GM19023 (cell line): ENCODE measurements around the gene LOXL3.
A peak's percentile ranks its signal among the peaks of the same experiment; 100 is the strongest.

Source experiments
- ATAC-seq: cut with Tn5 transposase; IDR thresholded peaks from one replicate; pipeline ENCODE4 v1.9.1; 2021; ENCODE audit warnings: mild to moderate bottlenecking, moderate library complexity; ENCODE audit not compliant: unreplicated experiment

Gene LOXL3

DNA sequence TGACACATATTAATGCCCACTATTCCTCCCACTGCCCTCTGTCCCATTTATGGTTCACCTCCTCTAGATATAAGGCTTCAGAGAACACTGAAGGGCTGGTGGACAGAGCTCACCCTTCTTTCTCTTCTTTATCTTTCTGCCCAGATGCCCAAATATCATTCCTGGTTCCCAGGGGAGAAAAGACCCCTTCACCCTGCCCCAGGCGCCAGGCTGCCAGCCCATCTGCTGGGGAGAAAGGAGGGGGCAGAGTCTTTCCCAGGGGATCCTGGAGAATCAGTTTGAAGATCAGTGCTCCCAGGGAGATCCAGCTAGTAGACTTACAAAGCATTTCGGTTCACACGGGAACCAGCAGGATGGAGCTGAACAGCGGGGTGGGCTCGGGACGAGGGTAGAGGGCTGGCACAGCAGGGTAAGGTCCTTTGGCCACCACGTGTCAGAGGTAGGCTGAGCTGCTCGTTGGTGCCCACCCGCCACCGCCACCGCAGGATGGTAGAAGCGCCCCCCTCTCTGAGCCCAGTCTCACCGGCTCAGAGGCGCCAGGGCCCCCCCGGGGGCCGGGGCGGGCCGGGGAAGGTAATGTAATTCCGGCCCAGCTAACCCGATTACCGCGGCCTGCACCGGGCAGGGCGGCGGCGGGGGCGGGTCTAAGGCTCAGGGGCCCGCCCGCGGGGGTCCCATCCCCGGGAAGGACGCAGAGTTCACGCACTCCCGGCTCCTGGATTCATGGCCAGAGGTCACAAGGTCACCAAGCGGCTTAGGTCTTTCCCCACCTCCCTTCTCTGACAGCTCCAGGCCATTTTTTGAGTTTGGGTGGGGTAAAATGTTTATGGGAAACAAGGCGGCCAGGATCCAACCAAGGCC, 40.8 kb downstream of the LOXL3 start:
- ATAC-seq, result no peak

GRCh38 chr2:74511104-74511989, 42.4 kb downstream of the LOXL3 start:
- ATAC-seq, result no peak

DNA sequence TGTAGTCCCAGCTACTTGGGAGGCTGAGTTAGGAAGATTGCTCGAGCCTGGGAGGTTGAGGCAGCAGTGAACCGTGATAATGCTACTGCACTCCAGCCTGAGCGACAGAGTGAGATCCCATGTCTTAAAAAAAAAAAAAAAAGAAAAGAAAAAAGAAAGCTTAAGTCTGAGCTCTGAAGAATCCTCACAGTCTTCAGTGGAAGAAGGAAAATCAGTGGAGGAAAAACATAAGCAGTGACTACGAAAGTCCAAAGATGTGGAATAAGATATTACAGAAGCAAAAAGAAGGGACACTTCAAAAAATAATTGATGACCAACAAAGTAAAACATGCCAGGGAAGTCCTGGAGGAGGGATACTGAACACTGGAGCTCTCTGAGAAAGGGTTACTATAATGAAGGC, 43.5 kb downstream of the LOXL3 start:
- ATAC-seq, result no peak

- peak; percentile 8 for ATAC-seq
Measured at GRCh38 chr2:74507926-74508520, 45.7 kb downstream of the LOXL3 start.

DNA sequence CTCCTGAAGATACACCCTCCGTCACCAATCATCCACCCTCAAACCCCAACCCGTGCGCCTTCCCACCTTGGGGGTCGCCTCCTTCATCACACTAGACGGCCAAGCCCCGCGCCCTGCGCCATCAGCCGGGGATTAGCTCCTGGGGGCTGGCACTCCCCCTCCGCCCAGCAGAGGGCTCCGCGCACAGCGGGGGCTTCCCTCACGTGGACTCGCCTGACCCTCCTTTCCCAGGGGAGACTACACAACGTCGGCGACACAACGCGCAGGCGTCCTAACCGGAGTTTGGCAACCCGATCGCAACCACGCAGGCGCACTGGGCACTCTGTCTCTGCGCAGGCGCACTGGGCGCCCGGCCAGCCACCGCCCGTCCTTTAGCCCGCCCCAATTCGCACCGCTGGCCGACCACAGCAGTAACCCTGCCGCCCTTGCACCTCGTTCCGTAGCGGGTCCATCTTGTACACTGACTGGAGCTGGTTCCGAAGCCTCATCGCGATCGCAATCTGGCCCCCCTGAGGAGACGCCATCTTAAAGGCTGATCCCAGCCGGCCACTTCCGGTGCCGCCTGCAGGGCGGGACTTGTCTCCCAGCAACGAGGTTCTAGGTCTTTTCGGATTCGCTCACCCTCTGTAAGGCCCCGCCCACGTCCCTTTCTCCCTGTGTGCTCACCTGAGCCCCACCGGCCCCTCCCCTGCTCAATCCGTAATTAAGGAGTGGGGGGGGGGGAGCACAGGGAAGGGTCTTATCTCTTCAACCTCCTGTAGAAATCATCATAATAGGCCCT, 46.4 kb downstream of the LOXL3 start, which contains the start of gene PCGF1:
TSS of gene PCGF1 (minus strand) at position 551 of the 781 bp plus-strand sequence. CDS start at position 524, 27 bp downstream.
- peak; percentile 90 for ATAC-seq

DNA sequence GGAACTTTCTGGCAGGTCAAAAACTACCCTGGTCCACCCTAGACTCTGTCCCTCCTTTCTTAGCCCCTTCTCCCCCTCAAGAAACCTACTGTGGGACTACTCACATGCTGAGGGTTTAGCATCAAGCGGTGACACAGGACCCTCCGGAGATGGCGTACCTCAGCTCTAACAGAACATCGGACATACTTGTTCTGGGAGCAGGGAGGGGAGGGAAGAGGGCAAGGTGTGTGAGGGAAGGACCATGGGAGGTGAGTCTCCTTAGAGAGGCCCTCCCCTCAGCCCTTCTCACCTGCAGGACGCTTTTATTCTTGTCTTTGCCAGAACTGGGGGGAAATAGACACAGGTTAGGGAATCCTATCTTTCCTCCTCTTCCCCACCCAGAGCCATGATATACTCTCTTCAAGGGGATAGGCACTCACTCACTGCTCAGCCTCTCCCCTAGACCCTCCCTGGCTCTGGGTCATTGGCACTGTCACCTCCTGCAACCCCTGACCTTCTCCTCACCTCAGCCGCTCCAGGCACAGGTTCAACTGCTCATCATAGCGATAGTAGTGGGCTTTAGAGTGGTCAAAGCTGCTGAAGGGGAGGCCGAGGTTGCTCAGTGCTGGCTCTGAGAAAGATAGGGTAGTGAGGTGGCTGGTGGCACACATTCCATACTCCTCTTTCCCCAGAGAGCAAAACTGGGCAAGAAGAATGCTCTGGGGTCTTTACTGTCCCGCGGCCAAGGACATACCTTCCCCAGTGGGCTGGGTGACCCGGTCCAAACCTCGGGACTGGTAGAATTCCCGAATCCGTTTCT, 48.1 kb downstream of the LOXL3 start:
- ATAC-seq, result no peak

DNA sequence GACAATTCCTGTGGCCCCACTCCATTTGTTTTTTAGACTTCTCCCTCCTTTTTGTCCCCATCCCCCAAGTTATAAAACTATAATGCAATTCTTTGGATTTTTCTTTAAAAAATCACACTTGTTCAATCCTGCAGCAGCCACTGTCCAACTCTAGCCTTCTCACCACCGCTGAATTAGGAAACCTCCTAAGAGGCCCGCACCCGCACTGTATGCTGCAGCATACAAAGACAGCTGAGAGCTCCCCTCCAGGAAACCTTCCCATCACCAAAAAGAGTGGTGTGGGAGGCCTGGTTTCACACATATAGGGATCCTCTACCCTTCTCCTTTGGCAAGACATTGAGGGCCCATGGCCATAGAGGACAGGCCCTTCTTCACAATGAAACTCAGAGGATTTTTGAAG, 49.2 kb downstream of the LOXL3 start:
- no peak for ATAC-seq

DNA sequence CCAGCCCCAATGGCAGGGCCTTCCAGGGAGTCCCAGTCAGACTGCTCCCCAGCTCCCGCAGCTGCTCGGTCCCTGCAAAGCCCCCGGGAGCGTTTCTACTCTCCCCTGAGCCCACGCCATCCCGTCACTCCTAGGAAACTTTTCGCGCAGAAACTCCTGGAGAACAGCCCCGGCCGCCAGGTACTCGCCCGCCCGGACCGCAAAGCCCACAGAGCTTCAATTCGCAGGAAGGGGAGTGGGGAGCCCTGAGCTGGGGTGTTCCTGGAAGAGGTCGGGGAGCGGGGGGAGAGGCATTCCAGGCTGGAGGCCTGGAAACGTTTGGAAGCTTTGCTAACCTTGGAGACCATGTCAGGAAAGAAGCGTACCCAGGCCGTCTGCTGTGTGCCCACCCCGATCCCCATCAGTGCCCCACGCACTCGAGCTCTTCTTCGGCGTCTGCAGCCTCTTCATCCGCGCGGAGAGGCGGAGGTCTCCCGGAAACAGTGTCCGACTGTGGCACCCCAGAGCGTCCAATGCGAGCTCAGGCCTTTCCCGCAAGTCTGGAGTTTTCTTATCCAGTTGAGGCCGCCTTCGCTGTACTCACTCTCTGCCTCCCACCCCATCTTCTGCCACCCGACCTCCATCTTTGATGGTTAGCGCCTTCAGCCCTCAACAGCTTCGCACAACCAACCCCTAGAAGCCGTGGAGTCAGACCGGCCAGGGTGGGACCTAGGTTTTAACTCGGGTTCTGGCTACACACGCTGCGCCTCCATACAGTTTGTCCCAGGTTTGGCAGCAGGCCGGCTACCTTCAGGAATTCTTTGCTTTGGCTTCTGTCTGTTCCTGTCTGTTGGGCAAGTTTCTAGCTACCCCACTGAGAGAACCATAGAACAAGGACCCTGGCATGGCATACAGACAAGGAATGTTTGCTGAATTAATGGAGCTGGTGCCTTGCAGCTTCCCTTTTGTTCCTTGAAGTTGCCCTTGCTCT, 50.0 kb downstream of the LOXL3 start:
- no peak for ATAC-seq

DNA sequence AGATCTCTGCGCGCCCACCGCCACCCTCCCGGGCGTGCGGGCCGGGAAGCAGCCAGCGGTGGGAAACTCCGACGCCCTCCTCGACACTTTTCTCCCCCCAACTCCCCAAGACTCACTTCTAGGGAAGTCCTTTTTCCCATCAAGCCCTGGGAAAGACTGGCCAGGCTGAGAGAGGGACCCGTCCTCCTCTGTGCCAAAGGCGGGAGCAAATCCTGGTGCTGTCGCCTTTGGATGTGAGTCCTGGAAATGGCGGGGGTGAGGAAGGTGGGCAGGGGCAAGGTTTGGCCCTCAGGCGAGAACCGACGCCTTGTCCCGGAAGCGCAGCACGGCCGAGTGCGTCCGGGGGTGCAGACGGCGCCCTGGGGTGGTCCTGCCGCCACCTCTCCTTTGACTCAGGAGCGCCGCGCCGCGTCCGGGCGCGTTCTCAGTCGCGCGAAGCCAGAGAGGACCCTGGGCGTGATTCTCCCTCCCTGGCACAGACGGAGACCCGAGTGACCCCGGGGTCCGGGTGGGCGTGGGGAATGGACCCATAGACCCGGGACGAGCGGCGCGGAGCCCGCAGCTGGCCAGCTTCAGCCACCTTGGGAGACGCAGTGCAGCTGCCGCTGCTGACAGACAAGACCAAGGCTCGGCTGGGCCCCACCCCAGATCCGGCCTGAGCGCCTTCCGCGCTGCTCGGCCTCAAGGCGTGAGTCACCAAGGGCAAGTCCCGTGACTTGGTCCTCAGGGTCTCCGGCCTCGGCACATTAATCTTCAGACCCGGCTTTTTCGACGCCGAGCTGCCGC, 50.8 kb downstream of the LOXL3 start:
- peak; percentile 35 for ATAC-seq

DNA sequence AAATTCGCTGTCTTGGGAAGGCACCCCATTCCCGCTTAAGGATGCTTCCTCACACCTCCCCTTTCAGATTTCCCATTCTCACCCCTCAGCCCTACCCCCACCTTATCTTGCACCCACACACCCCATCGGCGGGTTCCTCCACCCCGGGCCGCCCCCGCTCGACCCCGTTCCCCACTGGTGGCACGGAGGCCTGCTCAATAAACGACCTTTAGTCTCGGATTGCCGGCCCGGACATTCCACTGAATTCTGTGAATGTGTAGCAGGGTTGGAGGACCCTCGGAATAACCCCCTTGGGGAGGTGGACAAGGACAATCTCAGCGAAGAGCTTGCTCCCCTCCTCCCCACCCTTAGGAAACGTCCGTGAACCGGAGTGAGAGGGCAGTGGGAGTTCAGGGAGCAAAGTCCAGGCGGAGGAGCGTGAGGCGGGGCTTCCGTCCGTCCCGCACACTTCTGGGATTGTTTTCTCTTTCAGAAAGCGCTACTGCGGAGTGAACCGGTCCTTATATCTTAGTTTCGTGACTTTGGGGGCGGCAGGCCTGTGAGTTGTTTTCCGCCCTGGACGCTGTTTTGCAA, 51.5 kb downstream of the LOXL3 start:
- ATAC-seq, result no peak

DNA sequence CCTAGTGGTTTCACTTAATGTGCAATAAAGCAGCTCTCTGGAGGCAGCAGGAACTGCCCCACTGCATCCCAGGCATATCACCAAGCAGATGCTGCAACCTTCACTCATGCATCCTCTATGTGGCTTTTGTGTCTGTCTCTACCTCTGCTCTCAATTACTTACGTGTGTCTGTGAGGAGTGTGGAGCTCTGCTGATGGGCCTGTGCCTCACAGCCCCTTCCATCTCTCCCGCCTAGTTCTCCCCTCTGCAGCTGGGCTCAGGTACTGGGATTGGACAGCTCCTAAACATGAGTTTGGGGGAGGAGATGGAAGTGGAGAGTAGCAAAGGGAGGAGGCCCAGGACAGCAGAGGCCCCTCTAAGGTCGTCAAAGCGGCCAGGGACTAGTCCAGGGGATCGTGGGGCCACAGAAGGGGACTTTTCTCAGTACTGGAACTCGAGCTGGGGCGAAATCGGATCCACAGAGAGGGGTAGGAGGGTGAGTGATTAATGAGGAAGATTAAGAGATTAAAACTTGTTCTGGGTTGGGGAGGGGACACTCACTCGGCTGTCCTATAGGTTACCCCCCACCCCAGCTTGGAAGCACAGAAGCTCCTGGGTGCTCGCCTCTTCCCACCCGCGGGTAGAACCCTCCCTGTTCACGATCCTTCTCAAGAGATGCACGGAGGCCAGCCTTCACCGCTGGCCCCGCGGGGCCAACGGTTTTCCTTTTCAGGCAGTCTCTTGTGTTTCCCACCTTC, 52.2 kb downstream of the LOXL3 start:
- no peak for ATAC-seq

DNA sequence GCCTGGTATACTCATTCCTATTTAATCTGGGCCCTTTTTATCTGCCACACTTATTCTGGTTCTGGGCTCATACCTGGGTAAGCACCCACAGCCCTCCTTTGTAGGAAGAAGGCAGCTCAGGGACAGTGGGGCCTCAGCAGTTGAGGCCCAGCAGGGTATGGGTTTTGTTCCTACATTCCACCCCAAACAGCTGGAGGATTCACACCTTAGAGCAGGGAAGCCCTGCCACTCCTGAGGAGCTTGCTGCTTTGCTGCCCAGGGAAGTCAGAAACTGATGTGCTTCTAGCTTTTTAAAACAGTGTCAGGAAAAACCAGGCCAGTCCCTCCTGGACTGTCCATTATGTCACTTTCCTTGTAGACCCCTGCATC, 53.2 kb downstream of the LOXL3 start:
- no peak for ATAC-seq

DNA sequence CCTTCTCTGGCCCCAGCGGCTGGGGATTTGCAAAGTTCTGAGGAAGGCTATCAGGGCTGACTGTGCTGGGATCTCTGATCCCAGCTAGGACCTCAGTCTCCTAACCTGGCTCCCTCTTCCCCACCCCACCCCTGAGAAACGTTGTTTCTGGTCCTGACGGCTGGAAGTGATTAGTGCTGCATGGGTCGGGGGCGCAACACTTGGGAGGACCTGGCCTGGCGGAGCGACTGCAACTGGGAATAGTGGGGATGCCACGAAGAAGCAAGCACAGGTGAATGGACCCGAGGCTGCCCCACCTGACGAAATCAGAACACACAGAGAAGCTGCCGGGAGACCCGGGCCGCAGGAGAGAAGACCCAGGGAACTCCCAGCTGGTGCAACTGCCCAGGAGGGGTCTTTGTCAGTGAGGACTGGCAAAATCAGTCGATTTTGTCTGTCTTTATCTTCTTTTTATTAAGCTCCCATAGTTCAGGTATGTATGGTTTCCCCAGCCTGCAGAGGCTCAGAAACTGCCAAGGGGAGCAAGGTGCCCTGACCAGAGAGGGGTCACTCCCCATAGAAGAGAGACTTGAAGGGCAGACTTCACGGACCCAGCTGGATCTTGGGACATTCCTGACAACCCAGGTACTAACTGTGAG, 53.7 kb downstream of the LOXL3 start:
- no peak for ATAC-seq

DNA sequence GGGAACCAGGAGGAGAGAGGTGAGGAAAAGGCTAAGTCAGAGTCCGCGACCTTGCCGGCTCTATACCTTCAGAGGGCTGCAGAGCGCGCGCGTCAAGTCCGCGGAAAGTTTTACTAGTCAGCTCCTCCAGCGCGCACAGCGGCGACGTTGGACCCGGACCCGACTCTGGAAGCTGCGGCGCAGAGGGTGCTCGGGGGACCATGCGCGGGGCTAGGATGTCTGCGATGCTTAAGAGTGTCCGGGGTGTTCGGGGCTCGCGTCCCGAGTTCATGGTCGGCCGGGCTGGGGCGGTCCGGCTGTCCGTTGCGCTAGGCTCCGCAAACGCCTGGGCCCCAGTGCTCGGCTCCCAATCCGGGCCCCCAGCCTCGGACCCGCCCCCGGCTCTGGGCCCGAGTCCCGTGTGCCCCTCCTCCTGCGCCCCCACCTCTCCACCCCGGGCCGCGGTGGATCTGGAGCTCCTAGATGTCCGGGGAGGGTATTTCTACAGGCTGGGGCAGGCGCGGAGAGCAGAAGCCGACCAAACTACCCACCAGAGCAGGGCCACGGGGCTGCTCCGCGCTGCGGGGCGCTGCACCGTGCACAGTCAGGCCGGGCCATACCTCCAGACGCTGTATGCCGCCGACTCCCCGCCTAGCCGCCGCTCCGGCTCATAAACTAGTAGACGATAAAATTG, 54.3 kb downstream of the LOXL3 start, which contains the start of gene LBX2:
TSS of gene LBX2 (minus strand) at position 337 of the 673 bp plus-strand sequence. CDS start at position 271, 66 bp downstream.
- no peak for ATAC-seq

GRCh38 chr2:74498500-74499266, 55.1 kb downstream of the LOXL3 start:
- no peak for ATAC-seq
